Measurements from ENCODE around the gene ACBD7.

The ACBD7 gene

DNA sequence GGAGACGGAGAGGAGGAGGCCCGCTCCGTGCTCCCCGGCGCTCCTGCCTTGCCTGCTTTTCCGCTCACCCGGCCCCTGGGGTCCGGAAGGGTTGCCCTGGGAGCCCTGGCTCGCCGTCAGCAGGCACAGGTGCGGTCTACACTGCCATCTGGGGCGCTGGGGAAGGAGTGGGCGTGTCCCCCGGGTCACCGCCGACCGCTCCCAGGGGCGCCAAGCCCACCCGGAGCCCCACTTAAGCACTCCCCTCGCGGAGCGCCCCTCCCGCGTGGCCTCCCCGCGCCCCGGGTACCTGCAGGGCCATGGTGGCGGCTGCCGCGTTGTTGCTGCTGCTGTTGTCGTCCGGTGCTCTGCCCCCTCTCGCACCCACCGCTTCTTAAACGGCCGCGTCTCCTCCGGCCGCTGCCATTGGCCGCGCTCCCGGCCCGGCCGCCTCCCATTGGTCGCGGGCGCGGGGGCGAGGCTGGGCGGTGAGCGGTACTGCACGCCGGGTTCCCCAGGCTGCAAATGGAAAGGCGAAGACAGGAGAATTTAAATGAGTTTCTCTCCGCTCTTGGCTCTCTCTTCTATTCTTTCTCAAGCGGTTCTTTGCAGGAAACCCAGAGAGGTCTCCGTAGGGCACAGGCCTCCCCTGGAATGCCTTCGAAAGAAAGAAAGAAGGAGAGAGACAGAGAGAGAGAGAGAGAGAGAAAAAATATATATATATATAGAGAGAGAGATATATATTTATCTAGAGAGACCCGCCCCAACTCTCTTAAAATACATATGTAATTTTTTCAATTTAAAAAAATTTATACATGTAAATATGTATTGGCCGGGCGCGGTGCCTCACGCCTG is at the start of gene ACBD7:
Gene ACBD7, minus strand, starts transcription at position 349 of the 834 bp plus-strand sequence. Its CDS starts 48 bp downstream, at position 301.
- DNase-seq (ENCODE audit: low read depth in 2 of 2) = peak; percentile 57 to 75

DNA sequence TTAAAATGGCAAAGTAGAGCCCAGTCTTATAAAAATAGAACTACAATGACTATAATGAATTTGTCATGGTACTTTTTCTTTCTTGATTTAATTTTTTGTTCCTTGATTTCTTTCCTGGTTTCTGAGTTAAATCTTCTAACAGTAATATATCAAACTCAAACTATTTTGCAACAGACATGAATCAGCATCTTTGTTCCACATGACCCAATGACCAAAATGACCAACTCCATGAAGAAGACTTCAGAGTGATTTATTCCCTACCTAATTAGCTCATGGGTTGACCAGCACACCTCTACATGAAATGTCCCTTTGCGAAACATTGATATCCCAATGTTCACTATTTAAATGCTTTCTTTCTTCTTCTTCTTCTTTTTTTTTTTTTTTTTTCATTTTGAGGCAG is 49.1 kb upstream of the ACBD7 start:
- no peak for DNase-seq (ENCODE audit: low read depth in 2 of 2)

DNA sequence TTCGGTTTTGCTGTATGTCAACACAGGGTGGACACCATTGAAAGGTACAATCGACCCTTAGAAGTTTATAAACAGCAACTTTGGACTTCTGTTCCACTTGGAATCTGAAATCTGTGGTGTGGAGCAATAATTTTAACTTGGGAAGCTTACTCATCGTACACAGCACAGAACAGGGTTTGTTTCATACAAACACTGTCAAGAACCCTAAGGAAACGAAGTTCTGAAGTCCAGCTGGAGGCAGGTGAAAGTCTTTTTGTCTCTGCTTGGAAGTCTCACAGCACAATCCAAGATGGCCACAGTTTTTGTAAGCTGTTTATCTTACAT is 48.4 kb upstream of the ACBD7 start:
- no peak for DNase-seq (ENCODE audit: low read depth in 2 of 2)

DNA sequence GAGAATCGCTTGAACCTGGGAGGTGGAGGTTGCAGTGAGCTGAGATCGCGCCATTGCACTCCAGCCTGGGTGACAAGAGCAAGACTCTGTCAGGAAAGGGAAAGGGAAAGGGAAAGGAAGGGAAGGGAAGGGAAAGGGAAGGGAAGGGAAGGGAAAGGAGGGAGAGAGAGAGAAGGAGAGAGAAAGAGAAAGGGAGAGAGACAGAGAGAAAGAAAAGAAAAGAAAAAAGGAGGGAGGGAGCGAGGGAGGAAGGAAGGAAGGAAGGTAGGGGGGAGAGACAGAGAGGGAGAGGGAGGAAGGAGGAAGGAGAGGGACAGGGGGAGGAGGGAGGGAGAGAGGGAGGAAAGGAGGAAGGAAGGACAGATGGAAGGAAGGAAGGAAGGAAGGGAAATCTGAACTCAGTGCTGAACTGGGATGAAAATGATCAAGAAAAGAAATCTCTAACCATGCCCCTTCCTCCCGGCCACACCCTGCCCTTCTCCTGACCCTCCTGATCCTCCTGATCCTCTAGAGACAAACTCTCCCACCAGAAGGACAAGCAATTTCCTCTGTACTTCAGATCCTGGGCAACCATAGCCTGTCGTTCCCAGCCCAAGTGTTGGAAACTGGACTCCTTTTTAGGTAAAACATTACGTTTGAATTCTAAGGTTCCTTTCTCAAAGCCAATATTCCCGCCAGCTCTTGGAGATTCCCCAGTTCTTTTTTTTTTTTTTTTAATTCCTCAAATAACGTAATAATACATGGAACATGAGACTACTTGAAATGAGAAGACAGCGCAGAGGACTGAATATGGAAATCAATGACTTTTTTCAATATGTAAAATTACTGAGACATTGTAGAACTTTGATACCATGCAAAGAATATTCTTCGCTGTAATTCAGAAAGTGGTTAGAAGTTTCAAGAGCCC is 47.8 kb upstream of the ACBD7 start:
- DNase-seq (ENCODE audit: low read depth in 2 of 2) = no peak

DNA sequence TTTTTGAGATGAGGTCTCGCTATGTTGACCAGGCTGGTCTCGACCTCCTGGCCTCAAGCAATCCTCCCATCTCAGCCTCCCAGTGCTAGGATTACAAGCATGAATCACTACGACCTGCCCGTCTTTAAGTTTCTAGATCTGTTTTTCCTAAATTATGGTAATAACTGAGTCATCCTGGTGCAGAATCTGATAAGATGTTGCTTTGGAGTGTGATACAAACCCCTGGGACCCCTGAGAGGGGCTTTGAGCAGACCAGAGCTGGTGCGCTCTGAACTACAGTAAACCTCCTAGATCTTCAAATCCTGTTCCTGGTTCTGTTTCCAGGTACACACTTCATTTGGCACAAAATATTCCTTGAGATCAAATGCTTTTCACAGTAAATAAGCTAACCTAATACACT is 42.8 kb upstream of the ACBD7 start:
- no peak for DNase-seq (ENCODE audit: low read depth in 2 of 2)

DNA sequence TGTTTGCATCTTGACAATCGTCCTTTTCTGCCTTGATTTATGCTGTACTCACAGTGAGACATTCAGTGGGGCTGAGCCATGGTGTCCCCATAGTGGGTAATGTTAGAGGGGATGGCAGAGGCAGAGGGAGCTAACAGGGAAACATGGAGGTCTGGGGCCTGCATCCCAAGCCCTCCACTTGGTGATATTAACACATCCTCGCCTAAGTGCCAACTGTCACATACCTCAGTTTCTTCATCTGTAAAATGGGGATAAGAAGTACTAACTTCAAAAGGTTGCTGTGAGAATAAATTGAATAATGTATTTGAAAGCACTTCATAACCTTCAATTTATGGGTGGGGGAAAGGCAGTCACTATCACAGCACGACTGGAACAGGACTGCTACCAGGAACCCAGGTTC is 36.3 kb upstream of the ACBD7 start:
- no peak for DNase-seq (ENCODE audit: low read depth in 2 of 2)

DNA sequence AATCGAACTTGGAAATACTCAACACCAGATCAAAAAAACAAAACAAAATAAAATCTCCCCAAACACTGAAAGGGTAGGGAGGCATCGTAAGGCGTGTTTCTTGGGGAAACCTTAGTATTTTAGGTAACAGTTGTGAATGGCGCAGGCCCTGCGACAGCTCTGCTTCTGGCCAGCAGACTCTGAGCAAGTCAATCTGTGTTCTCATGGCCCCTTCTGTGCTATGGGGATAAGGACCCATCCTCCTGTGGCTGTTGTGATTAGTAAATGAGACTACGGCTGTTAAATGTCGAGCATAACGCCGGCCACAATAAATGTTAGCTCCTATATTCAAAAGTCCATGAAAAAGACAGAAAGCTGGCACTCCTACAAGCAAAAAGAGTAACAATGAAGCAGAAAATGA is 35.6 kb upstream of the ACBD7 start:
- DNase-seq (ENCODE audit: low read depth in 2 of 2) = no peak

DNA sequence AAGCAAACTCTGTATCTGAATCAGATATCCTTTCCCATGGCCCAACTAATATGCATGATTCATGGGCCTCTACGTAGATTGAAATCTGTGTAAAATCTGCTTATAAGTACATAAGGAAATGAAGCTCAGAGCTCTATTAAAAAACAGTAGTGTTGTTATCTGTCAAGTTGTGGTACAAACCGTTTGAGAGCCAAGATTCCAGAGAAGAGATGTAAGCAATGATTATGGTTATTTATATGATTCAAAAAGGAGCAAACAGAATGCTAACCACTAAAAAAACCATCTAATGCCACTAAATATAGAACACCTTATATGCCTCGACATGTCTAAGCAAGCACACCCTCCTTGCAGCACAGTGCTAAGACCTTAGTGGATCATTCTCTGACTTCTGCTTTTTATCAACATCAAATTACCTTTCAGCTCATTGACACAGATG is 35.2 kb upstream of the ACBD7 start:
- no peak for DNase-seq (ENCODE audit: low read depth in 2 of 2)

DNA sequence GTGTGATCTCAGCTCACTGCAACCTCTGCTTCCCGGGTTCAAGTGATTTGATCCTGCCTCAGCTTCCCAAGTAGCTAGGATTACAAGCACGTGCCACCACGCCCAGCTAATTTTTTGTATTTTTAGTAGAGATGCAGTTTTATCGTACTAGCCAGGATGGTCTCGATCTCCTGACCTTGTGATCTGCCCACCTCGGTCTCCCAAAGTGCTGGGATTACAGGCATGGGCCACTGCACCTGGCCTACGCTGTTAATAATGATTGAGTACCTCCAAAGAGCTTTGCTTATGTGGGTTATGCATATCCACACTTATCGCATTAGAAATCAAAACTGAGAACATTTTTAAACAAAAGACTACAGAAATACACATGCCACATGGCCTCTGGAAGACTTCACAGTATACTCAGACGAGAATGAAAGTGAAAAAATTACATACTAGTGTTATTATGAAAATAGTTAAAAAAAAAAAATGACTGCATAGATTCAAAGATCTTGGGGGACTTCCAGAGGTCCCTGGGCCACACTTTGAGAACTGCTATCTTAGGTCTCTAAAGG is 34.0 kb upstream of the ACBD7 start:
- DNase-seq (ENCODE audit: low read depth in 2 of 2) = no peak

DNA sequence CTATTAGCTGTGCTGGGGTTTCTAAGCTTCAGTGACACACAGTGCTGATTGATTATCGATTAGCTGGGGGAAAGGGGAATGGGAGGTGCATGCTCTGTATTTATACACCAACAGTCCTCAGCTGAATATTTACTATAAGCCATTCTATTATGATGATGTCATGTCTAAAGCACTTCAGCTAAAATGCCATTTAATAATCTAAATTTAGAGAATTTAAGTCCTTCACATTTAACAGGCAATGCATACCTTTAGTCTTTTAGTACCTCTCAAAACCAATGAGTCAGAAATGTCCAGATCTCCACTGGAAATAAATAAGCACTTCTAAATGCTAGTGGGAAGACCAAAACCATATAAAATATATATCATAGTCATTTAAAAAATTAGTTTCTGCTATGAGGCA is 33.1 kb upstream of the ACBD7 start:
- no peak for DNase-seq (ENCODE audit: low read depth in 2 of 2)

DNA sequence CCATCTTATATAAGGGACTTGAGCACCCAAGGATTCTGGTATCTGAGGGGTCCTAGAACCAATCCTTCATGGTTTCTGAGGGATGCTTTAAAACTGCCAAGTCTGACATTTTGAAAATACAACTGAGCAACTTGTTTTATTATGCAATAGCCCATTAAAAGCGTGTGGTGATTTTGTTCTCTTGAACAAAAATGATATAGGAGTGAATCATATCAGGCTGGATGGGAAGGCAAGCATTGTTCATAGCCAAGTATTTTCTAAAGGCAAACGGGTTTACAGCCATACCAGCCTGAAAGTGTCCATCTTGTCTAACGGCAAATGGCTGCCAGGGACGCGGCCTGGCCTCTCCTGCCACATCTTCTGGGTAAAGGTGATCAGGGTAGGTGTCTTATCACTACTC is 31.9 kb upstream of the ACBD7 start:
- no peak for DNase-seq (ENCODE audit: low read depth in 2 of 2)

DNA sequence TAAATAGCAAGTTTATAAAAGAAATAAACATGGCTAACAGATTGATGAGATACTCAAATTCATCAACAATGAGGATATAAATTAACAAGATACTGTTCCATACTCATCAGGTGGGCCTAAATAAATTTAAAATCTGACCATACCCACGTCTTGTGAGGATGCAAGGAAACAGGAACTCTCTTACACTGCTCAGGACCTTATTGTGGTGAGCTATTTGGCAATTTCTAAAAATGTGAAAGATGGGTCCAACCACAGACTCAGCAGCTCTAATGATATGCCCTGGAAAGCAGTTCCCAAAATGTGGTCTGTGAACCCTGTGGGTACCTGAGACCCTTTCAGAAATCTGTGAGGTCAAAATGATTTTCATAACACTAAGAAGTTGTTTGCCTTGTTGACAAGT is 30.0 kb upstream of the ACBD7 start:
- no peak for DNase-seq (ENCODE audit: low read depth in 2 of 2)

DNA sequence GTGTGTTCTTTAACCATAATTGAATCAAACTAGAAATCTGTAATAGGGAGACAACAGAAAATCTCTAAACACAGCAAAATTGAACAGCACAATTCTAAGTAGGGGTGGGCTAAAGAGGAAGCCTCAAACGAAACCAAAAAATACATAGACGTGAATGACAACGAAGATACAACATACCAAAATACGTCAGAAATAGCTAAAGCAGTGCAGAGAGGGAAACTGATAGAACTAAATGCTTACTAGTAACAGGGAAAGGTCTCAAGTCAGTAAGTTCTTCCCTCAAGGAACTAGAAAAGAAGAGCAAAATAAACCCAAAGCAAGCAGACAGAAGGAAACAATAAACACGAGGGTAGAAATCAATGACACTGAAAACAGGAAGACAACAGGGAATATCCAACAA is 27.6 kb upstream of the ACBD7 start:
- DNase-seq (ENCODE audit: low read depth in 2 of 2) = no peak

DNA sequence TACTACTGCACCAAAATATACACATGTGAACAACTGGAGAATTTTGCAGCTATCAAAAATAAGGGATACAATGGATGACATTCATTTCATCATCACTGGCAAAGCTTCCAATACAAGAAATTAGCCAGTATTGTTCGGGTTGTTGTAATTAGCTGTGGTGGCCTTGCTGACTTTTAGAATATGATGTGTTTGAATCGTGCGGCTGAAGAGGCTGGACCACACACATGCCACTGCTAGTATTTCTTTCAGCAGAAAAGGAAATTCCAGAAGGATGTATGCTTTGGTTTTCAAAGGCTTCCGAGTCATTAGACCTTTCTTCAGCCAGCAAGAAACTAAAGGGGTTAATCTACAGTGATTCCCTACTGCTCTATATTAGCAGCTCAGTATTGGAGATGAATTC is 25.2 kb upstream of the ACBD7 start:
- DNase-seq (ENCODE audit: low read depth in 2 of 2) = no peak

DNA sequence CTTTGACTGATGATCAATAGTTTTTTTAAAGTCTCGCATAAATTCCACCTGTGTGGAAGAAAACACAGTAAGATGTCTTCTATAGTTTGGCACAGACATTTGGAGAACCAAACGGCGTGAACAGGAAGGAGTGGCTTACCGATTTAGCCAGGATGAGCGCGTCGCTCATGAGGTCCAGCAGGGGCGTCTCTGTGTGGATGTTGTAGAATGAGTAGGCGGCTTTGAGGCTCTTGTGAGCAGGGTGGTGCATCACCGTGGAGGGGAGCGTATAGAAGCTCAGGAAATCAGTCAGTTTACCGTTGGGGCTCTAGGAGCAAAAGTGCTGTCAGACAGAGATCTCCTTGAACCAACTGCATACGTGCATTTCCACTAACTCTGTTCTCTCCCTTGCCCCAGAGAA is 24.1 kb upstream of the ACBD7 start:
- no peak for DNase-seq (ENCODE audit: low read depth in 2 of 2)

DNA sequence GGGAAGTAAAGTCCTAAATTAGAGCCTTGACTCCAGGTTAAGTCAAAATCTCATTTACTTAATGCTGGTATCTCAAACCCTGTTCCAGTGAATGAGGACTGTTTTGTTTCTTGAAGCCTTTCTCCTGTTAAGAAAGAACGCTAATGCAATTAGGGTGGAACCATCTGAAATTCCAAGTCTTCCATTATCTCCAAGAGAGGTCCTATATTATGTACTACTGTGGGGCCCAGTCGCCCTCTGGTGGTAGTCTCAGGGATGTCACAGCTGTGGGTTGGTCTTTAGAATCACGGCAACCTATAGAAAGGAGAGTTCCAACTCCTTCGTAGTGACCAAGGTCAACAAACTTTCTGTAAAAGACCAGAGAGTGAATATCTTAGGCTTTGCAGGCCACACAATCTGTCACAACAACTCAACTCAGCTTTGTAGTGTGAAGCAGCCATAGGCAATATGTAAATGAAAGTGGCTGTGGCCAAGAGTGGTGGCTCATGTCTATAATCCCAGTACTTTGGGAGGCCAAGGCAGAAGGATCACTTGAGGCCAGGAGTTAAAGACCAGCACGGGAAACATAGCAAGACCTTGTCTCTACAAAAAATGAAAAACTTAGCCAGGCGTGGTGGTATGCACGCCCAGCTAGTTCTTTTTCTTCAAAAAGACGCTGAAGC is 17.9 kb upstream of the ACBD7 start:
- DNase-seq (ENCODE audit: low read depth in 2 of 2) = peak; percentile 39 to 46

DNA sequence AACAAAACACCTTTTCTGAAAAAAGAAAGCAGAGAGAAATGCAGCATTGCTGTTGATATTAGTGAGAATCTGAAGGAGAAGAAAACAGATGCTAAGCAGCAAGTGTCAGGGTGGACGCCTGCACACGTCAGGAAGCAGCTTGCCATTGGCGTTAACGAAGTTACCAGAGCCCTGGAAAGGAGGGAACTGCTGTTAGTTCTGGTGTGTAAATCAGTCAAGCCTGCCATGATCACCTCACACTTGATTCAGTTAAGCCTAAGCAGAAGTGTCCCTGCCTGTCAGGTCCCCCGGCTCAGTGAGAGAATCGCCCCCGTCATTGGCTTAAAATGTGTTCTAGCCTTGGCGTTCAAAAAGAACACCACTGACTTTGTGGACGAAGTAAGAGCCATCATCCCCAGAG is 14.9 kb upstream of the ACBD7 start:
- no peak for DNase-seq (ENCODE audit: low read depth in 2 of 2)

DNA sequence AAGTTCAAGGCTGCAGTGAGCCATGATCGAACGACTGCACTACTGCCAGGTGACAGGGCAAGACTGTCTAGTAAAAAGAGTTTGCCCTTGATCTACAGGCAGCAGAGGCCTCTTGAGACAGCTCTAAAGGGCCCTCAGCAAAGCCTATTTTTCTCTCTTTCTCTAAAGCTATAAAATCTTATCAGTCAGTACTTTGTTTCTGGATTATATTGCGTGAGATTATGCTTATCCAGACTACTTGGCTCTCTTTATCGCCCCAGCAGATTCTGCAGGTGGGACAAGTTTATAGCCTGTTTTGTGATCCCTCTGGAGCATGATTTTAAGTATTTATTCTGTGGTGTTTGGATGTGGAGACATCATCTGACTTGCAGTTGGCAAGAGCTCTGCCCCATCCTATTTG is 11.3 kb upstream of the ACBD7 start:
- no peak for DNase-seq (ENCODE audit: low read depth in 2 of 2)

DNA sequence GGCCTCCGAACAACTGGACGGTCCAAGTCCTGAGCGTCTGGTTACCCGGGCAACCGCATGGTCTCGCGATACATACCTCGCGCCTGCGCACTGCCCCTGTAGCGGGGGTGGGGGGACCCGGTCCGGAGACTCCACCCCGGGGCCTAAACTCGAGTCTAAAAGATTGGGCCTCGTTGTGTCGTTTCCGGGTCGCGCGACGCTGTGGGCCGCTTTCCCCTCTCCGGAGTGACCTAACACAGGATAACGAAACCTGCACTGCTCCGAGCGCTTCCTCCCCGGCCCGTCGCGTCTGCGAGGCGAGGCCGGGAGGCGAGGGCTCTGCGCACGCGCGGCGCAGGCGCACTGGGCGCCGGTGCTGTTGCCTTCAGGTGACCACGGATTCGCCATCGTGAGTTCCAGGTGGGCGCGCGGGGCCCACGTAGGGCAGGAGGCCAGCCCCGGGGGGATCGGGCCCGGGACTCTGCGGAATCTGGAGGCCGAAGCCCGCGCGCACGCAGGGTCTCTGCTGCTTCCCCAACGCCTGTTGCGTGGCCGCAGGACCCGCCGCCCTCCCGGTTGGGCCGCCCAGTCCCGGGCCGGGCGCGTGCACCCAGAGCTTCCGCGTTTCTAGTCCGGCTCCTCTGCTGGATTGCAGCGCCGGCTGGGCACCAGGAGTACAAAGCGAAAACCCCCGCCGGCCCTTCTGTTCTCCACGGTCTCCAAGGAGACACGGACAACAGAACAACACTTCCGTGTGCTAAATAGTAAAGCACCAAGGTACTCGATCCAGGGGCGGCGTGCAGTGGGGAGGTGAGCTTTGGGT is 8.6 kb upstream of the ACBD7 start, which contains the start of gene RPP38:
Gene RPP38, plus strand, starts transcription at position 345 of the 802 bp plus-strand sequence. CDS start 5,960 bp downstream, outside the sequence.
- peak; percentile 92 to 94 for DNase-seq (ENCODE audit: low read depth in 2 of 2)

DNA sequence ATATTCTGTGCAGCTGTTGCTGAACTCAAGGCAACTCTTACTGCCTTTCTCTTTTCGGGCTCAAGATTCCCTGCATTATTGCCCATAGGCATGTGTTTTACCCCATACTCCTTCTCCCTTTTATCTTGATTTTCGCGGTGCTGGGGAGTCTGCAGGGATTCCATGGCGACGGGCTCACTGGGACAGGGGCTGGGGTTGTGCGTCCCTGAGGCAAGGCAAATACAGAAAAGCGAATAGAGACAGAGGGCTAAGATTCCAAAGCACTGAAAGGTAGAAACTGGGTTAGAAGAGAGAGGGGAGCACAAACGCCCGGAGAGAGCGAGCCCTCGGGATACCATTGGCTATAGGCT is 8.1 kb upstream of the ACBD7 start:
- no peak for DNase-seq (ENCODE audit: low read depth in 2 of 2)

DNA sequence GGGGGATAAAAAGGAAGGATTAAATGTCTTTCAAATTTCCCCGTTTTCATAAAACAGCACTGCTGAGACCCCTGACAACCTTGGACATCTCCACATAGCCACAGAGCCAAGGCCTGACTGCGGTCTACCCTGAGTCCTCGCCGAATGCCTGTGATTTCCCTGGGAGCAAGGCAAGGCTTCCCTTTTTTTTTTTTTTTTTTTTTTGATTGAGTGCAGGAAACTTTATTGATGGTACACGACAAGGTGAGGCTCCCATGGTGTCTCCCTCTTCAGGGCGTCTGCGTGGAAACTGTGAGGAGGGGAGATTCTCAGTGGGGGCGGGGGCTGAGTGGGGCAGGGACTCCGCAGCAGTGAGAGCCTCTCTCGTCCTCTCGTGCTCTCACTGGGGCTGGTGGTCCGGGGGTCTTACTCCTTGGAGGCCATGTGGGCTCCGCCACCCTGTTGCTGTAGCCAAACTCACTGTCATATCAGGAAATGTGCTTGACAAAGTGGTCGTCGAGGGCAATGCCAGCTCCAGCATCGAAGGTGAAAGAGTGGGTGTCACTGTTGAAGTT is 4.4 kb upstream of the ACBD7 start:
- DNase-seq (ENCODE audit: low read depth in 2 of 2) = no peak
